ENCODE data around the gene PYGB. TPM values are rescaled to one million over a fixed set of nuclear protein-coding genes. Genes with fewer than 3 reads are reported as not detected.

PYGB gene
- total RNA-seq, 4 donors from 2014 or later: 71.6 to 119 (median 78.6) TPM

DNA sequence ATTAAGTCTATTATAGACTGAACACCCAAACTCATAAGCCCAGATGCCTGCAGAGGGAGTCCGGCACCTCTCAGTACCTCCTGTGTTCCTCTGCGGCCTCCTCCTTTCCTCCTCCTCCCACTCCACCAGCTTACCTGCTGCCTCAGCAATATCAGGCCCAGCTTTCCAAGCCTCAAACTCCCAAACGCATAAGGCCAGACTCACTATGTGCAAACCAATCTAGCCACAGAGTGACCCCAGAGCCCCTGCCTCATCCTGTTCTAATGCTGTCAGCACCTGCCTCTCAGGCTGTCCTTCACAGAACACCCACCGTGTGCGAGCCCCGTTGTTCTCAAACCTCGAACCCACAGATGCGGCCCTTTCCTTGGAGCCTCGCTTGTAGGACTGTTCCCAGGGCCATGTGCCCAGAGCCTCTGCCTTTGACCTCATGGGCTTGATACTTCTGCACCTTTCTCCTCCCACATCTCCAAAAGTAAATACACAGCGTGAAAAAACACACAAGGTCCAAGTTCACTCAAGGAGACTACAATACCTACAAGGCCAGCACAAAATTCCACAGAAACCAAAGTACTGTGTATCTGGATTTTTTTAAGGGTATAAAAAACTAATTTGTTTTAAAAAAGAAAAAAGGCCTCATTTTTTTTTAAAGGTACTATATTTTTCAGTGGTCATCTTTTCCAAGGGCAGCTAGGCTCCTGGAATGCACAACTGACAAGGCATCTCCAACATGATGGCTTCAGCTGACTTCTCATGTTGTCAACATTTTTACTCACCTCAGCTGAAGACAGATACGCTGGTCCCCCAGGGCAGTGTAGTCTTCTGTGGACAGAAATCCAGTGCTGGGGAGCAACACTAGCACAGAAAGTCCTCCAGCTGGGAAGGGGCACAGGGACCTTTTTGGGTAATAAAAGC lies 90.5 kb downstream of the PYGB start:
- 71 to 77% methylated on average over 11 of the region's 11 CpGs for WGBS, 2 donors
- H3K9me3 ChIP-seq: no peaks in the 10 kb centered on the region

DNA sequence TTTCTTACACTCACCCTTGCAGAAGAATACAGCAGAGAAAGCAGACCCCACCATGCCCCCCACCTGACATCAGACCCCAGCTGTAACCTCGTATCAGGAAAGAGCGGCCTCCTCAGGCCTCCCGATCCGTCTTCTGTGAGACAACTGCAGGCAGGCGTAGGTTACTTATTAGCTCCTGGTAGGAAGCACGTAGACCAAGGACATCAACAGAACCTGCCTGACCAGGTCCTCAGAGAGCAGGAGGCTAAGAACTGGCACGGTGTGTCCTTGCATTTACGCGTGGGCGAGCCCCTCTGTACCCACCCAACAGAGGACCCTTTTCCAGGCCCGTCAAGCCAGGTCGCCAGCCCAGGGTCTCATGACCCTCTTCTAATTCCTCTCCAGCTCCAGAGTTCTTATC lies 91.7 kb downstream of the PYGB start:
- 85 to 92% methylated on average over 12 of the region's 12 CpGs for WGBS, 2 donors
- Histone ChIP-seq H3K4me1 (peaks cover 0 to 33% (median 8%) of the 10 kb centered on the region in 4 donors), H3K36me3 (no peaks in the 10 kb centered on the region), H3K9me3 (no peaks in the 10 kb centered on the region), H3K4me3 (no peak overlapping the region), H3K27ac (no peak overlapping the region), H3K27me3 (no peaks in the 10 kb centered on the region)
- no peak for DNase-seq (ENCODE audit: low spot score in 2 of 2)
- TF ChIP-seq, protein P1, sequence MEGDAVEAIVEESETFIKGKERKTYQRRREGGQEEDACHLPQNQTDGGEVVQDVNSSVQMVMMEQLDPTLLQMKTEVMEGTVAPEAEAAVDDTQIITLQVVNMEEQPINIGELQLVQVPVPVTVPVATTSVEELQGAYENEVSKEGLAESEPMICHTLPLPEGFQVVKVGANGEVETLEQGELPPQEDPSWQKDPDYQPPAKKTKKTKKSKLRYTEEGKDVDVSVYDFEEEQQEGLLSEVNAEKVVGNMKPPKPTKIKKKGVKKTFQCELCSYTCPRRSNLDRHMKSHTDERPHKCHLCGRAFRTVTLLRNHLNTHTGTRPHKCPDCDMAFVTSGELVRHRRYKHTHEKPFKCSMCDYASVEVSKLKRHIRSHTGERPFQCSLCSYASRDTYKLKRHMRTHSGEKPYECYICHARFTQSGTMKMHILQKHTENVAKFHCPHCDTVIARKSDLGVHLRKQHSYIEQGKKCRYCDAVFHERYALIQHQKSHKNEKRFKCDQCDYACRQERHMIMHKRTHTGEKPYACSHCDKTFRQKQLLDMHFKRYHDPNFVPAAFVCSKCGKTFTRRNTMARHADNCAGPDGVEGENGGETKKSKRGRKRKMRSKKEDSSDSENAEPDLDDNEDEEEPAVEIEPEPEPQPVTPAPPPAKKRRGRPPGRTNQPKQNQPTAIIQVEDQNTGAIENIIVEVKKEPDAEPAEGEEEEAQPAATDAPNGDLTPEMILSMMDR (IDR thresholded peaks at IDR 0.05): no peak
- no peak for TF ChIP-seq POLR2A (IDR thresholded peaks at IDR 0.05)
- TF ChIP-seq EP300 (IDR thresholded peaks at IDR 0.05): no peak

More for the DNA sequence above, 90.5 kb downstream of the PYGB start:
- no peaks in the 10 kb centered on the region for H3K27me3 ChIP-seq
- H3K36me3 ChIP-seq: no peaks in the 10 kb centered on the region
- H3K4me1 ChIP-seq: peaks cover 0 to 30% (median 8%) of the 10 kb centered on the region in 4 donors
- H3K4me3 ChIP-seq: no peak overlapping the region
- DNase-seq (ENCODE audit: low spot score in 2 of 2): no peak
- H3K27ac ChIP-seq: peak overlapping the region in 1 of 4 donors; percentile 44
- no peak for TF ChIP-seq POLR2A (IDR thresholded peaks at IDR 0.05)
- no peak for TF ChIP-seq EP300 (IDR thresholded peaks at IDR 0.05)
- TF ChIP-seq, protein P1 (IDR thresholded peaks at IDR 0.05): no peak

DNA sequence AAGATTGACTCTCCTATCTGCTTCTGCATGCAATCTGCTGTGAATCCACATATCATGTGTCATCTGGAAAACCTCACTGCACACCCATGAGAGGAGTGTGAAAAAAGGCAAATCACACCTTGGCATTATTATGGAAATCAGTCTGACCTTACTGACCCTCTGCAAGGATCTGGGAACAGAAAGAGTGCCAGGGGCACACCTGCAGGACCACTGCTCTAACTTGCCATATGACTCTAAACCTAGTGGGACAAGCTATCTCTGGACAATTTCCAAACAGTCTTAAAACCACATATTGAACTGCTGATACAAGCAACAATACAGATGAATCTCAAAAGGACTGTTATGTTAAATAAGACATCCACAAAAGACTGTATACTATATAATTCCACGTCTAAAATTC lies 92.5 kb downstream of the PYGB start:
- no peaks in the 10 kb centered on the region for H3K36me3 ChIP-seq
- no peak for TF ChIP-seq EP300 (IDR thresholded peaks at IDR 0.05)
- TF ChIP-seq POLR2A (IDR thresholded peaks at IDR 0.05): no peak
- TF ChIP-seq, protein P1 (IDR thresholded peaks at IDR 0.05): no peak
- H3K27ac ChIP-seq: no peak overlapping the region
- DNase-seq (ENCODE audit: low spot score in 2 of 2): no peak
- peaks cover 0 to 33% (median 8%) of the 10 kb centered on the region in 4 donors for H3K4me1 ChIP-seq
- no peak overlapping the region for H3K4me3 ChIP-seq
- WGBS, 2 donors: 31 to 60% methylated on average over 1 of the region's 1 CpG
- no peaks in the 10 kb centered on the region for H3K27me3 ChIP-seq
- no peaks in the 10 kb centered on the region for H3K9me3 ChIP-seq

DNA sequence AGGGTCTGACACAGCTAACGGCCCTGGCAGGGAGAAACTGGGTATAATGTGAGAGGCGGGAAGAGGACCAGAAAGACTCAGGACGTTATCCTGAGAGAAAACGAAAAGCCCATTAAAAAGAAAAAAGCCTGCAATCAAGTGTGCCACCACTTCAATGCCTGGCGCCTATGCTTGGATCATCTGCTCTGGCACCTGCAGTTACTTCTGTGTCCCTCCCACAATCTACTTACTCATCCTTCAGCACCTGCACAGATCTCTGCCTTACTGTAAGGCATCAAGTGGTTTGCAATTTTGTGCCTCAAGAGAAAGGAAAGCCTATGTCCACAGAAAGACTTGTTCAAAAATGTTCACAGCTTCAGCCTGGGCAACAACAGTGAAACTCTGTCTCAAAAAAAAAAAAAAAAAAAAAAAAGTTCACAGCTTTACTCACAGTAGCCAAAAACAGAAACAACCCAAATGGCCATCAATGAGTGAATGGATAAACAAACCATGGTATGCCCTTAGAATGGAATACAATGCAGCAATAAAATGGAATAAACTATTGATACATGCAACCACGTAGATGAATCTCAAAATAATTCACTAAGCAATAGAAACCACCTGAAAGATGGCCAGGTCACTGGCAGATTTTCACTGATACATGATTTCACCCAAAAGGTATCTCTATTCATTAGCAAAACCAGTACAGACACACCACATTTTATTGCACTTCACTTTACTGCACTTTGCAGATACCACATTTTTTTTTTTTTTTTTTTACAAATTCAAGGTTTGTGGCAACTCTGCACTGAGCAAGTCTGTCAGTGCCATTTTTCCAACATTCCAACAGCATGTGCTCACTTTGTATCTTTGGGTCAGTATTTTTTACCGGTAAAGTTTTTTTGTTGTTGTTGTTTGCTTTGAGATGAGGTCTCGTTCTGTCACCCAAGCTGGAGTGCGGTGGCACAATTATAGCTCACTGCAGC lies 94.1 kb downstream of the PYGB start:
- no peak for TF ChIP-seq EP300 (IDR thresholded peaks at IDR 0.05)
- no peak for TF ChIP-seq POLR2A (IDR thresholded peaks at IDR 0.05)
- TF ChIP-seq, protein P1 (IDR thresholded peaks at IDR 0.05): no peak
- Histone ChIP-seq H3K4me3 (no peak overlapping the region), H3K27me3 (no peaks in the 10 kb centered on the region), H3K36me3 (no peaks in the 10 kb centered on the region), H3K27ac (no peak overlapping the region), H3K9me3 (no peaks in the 10 kb centered on the region), H3K4me1 (peaks cover 0 to 22% (median 8%) of the 10 kb centered on the region in 4 donors)
- WGBS, 2 donors: 85 to 88% methylated on average over 9 of the region's 9 CpGs
- no peak for DNase-seq (ENCODE audit: low spot score in 2 of 2)

Measured in tibial nerve (tissue), 4 donors.